Measurements from ENCODE around the gene KRTAP10-3.

KRTAP10-3 gene

DNA sequence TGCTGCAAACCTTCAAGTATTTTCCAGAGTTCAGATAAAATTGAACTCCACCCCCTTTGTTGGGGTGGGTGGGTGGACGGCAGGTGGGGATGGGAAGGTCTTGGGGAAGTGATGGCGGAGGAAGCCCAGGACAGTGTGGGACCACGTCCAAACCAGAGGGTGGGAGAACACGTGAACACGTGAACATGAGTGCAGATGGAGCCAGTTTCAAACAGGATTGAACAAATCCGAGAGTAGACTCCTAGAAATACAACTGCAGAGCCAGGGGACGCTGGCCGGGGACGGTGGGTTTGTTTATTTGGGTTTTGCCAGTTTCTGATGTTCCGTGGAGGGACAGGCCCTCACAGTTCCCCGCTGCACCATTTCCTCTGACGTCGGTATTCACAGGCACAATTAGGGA, 10.2 kb downstream of the KRTAP10-3 start:
- no peak for DNase-seq (ENCODE audit: low spot score)

DNA sequence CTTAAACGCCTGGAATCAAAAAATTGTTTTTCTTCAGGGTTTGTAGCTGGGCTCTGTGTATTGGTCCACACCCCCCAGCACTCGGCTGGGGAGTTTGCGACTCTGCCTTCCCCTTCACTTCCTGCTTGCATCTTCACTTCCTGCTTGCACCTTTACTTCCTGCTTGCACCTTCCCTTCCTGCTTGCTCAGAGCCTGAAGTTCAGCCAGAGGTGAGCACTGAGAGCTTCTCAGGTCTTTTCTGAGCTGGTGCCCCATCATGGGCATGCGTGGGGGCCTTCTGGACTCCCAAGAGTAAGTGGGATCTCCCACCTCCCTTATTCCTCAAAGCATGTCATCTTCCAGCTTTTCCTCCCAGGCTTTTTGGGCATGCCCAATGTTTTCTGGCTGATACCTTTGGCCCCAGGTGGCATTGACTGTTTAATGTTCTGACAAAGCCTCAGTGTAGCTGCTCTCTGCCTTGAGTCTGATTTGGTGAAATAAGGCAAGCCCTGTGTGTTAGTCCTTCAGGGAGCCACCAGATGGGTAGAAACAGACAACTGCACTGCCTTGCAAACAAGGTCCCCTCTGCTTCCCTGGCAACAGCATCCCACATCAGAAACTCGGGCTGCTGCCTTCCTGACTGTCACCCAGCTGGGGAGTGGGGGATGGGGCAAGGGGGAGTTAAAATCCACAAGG, 10.8 kb downstream of the KRTAP10-3 start:
- DNase-seq (ENCODE audit: low spot score) = no peak

DNA sequence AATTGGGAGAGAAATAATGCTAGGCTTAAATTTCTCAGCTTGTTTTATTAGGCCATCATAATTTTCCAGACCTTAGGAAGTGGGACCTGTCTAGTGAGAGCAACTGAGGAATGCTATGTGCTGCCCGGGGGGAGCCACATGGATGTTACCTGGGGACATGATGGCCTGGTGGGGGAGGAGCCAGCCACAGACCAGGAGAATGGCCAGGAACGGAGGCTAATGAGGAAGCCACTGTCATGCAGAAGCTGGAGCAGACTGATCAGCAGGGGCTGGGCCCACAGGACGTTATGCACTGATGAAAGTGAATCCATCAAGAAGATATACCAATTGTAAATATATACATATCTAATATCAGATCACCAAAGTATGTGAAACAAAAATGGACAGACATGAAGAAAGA, 14.0 kb downstream of the KRTAP10-3 start:
- no peak for DNase-seq (ENCODE audit: low spot score)

DNA sequence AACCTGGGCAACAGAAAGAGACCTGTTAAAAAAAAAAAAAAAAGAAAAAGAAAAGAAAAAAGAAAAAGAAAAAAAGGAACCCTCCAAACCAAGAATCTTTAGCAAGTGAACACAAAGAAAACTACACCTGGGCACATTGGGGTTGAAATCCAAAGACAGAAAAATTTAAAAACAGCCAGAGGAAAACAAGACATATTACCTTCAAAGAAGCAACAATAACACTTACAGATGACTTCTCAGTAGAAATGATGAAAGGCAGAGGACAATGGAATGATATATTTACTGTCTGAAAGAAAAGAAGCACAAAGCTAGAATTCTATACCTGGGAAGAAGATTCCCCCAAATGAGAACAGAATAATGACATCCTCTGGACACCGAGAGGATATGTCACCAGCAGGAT, 15.9 kb downstream of the KRTAP10-3 start:
- no peak for DNase-seq (ENCODE audit: low spot score)

DNA sequence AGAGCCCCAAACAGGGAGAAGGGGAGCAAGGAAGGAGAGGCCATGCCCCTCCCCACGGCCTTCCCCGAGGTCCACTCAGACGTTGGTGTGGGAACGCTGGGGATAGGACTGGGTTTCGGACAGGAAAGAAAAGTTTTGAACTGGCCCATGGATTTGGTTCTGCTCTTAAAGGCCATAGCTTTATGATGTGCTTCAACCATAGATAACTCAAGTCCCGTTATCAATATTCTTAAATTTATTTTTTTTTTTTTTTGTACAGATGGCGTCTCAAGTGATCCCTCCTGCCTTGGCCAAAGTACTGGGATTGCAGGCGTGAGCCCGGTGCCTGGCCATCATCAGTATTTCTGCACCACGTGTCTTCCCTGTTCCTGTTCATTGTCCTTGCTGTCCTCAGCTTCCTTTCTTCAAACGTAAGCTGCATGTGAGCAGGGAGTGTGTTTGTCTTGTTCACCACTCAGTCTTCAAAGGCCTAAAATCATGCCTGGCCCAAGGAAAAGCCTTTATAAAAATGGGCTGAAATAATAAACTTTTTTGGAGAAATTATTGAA, 17.8 kb downstream of the KRTAP10-3 start:
- DNase-seq (ENCODE audit: low spot score) = no peak

DNA sequence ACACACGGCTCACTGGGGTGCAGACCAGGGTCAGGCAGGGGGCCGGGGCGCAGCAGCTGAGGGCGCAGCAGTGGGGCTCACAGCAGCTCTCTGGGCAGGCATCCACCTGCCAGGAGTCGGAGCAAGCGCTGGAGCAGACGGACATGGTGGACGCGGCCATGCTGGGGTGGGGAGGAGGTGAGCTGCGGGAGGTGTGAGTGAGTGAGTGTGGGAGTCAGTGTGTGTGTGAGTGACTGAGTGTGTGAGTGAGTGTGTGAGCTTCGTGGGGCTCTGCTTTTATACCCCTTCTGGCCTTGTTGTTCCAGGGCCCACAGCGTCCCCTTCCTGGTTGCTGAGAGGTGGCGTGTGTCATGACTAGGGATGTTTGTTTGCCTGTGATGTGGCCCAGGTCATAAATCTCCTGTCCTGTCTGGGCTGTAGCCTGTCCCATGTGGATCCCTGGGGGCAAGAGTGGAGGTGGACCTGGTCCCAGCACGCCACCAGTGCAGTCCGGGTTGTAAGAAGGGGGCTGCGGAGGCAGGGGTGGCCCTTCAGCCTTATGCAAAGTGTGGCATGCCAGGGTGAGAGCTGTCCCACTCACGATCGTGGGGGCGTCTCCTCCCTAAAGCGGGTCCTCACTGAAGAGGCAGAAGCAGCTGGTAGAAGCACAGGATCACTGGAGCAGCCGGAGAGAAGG, 18.5 kb downstream of the KRTAP10-3 start, which contains the start of gene KRTAP10-1:
Gene KRTAP10-1 (minus strand): TSS at position 205 of the 676 bp plus-strand sequence. CDS start 45 bp downstream, at position 160.
- no peak for DNase-seq (ENCODE audit: low spot score)

DNA sequence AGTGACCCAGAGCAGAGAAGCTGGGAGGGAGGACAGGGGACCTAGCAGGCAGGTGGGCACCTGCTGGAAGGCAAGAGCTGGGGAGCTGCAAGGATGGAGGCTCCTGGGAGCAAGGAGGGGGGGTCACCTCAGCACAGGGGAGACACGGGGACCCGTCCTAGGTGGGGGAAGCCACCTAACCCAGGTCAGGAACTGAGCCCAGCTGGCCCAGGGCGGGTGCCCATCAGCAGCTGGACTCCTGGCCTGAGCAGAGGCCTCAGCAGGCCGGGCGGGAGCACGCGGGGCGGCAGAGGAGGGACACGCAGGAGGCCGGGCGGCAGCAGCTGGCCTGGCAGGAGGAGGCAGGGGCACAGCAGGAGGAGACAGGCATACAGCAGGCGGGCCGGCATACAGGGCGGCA, 19.5 kb downstream of the KRTAP10-3 start:
- DNase-seq (ENCODE audit: low spot score) = no peak

DNA sequence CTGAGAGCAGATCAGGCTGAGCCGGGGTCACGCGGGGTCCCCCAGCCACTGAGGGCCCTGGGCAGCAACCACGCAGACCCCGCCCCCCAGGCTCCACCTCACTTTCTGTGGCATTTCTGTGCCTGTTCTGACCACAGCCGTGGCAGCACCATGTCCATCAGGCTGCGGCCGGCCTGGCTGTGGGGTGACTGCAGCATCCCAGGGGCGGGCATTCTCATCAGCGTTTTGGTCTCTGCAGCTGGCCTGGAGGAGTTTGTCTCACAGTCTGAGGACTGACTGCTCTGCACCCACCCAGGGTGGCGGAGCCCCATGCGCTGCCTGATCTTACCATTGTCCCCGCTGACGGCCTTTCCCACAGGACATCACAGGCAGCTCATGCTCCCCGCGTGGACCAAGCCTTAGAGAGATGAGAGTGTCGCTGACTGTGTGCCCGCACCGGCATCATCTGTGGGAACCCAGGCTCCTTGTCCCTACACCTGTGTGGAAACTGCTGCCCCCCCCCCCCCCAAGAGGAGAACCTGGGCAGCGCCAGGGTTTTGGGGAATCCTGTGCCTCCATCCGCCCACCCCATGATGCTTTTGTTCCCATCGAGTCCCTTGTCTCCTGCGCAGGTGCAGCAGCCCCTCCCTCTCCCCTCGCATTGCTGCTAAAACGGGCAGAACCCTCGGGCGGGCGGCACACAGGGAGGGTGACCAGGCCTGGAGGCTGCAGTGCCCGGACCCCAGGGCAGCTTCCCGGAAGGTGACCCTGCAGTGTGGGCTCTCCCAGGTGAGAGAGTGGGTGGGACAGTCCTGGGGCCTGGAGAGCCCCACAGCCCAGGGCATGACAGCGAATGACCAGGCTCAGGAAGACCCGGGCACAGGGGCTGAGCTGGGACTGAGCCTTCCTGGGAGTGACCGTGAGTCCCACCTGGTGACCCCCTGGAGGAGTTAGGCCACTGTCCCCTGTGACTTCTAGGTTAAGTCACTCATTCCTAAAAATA, 20.4 kb downstream of the KRTAP10-3 start:
- DNase-seq (ENCODE audit: low spot score) = no peak

DNA sequence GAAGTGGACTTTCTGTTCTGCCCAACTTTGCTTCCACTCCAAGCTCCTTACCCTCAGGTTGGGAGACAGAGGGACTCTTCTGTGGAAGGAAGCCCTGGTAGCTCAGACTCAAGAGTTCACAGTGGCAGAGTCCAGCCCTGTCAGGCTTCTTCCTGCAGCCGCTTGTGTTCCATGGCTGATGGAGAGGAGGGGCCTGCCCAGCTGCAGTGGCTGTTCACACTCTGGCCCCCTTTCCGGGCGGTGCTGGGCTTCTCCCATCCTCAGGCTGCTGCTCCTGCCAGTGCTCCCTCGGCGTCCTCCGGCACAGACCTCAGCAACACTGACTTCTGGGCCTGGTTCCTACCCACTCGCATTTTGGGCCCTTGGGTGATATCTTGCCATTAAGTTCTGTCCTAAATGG, 22.6 kb downstream of the KRTAP10-3 start:
- DNase-seq (ENCODE audit: low spot score) = no peak

DNA sequence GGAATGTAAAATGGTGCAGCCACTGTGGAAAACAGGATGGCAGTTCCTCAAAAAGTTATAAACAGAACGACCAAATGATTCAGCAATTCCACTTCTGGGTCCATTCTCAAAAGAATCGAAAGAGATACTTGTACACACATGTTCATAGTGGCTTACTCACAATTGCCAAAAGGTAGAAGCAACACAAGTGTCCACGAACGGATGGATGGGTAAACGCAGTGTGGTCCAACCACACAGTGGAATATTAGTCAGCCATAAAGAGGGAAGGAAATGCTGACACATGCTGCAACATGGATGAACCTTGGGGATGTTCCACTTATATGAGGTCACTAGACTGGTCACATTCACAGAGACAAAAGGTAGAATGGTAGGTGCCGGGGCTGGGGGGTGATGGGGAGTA, 23.9 kb downstream of the KRTAP10-3 start:
- no peak for DNase-seq (ENCODE audit: low spot score)

DNA sequence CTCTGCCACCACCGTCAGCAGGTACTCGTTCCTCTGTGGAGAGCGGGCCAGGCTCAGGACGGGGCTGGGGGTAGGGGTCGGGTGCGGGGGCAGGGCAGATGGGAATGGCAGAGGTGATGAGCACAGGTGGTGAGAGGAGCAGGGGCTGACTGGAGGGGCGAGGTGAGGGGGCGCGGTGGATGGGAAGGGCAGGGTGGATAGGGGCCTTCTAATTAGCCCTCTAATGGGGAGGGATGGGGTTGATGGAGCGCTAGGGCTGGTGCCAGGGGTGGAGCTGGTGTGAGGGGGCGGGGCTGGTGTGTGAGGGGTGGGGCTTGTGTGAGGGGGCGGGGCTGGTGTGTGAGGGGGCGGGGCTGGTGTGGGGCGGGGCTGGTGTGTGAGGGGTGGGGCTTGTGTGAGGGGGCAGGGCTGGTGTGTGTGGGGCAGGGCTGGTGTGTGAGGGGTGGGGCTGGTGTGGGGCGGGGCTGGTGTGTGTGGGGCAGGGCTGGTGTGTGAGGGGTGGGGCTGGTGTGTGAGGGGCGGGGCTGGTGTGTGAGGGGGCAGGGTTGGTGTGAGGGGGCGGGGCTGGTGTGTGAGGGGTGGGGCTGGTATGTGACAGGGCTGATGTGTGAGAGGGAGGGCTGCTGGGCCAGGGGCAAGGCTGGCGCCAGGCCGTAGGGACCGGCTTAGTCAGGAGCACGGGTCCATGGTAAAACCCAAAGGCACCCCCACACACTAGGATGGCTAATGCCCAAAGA, 24.5 kb downstream of the KRTAP10-3 start:
- no peak for DNase-seq (ENCODE audit: low spot score)

DNA sequence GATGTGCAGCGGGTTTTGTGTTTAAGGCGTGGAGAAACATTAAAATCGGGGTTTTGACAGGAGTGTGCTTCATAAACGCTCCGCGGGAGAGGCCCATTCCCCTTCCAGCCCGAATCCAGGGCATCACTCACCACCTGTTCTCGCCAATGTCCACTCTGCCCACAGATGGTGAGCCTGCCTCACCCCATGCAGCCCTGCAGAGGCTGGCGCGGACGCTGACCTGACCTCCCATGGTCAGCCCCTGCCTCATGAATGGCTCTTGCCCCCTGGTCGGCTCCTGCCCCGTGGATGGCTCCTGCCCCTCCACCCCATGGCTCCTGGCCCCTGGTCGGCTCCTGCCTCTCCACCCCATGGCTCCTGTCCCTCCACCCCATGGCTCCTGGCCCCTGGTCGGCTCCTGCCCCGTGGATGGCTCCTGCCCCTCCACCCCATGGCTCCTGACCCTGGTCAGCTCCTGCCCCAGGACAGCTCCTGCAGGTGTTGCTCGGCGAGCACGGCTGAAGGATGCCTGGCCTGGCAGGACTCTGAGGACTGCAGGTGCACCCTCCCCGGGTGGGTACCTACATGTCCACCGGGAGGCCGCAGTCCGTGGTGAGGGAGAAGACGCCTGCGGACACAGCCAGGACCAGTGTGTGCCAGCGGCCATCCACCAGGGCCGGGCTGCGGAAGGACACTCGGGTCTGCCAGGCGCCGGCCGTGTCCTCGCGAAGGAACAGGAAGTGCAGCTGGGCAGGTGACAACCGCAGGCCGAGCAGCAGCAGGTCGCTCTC, 25.3 kb downstream of the KRTAP10-3 start:
- DNase-seq (ENCODE audit: low spot score) = no peak

DNA sequence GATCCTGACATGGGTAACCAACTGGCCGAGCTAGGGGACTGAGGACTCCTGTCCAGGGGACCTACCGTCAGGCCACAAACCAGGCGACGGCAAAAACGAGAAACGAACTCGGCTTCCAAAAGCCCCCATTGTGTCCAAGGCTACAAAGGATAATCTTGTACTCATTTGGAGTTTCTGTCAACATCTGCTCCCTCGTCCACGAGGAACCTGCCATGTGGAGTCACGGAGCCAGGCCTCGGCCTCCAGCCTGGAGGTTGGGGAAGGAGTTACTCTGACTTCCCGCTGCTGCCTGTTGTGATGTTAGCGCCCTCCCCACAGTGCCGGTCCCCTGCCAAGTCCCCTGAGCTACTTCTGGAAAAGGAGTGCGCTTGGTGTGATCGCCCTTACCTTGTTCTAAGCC, 25.9 kb downstream of the KRTAP10-3 start:
- no peak for DNase-seq (ENCODE audit: low spot score)

DNA sequence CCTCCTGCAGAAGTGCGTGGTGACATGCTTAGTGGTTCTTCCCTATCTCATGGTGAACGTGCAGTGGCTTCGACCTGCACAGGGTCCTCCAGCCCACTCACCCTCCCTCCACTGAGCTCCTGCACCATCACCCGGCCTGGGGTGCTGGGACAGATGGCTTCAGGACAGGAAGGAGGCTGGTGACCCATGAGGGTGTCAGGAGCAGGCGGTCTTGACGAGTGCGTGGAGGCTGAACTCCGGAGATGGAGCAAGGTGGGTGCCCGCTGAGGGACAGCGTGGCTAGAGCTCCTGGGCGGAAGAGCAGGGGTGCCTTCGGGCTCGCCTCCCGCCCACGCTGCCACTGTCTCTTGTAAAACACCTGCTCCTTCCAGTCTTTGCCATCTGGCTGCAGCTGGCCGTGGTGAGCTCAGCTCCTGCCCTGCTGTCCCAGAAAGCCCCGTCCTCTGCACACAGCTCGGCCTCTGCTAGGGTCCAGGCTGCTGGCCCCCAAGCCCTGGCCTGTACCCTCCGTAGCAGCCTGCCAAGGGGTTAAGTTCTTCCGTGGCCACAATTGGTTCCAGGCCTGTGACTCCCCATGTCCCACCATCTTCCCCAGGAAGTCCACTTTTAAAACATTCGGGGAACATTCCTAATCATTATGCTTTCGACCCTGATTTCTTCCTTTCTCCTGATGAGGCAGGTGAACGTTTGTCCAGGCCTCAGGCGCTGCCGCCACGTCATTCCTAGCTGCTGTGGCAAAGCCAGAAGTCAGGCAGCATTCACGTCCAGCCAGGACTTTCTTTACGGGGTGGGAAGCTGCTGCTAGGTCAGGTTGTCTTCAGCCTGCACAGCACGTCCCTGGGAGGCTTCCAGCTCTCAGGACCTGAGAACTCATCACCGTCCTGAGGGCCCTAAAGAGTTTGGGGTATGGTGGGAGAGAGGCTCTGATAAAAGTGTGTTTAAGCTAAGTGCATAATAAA, 26.7 kb downstream of the KRTAP10-3 start:
- no peak for DNase-seq (ENCODE audit: low spot score)

DNA sequence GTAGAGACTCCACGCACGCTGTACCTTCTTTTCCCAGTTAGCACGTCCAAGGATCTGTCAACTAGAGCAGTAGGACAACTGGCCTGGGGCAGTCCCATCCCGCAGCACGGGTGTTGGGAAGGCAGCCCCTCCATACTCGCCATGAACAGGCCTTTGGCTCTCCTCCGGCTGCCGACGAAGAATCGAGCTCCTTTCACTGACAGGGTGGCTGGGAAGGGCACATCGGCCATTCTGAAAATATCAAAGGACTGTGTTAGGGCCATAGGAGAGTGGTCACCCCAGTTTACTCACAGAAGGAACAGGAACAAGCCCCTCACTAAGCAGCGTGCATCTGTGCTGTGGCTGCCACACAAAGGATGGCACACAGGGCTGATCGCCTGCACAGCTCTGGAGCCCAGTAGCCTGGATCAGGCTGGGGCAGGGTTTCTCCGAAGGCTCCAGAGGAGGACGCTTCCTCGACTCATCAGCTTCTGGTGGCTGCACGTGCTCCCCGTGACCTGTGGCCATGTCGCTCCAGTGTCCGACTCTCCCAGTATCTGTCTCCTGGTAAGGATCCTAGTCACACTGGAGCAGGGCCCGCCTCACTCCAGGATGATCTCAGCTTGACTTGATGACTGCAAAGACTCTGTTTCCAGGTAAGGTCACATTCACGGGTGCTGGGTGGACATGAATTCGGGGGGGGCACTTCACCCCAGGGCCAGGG, 27.5 kb downstream of the KRTAP10-3 start:
- no peak for DNase-seq (ENCODE audit: low spot score)

DNA sequence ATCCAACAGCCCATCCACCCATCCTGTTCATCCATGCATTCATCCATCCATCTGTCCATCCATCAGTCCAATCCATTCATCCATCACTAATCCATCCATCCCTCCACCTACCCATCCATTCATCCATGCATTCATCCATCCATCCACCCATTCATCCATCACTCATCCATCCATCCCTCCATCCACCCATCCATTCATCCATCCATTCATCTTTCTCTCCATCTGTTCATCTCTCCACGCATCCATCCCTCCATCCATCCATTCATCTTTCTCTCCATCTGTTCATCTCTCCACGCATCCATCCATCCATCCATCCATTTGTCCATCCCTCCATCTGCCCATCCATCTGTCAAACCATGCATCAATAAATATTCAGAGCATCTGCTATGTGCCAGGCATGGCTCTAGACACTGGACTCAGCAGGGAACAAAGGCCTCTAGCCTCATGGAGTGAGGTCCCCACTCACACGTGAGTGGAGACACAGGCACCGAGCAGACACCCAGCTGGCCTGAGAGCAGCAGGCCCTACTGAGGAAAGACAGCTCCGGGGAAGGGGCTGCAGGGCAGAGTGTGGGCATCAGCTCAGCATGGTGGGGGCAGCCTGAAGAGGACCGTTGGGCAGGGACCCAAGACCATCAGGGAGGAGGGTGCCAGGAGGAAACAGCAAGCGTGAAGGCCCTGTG, 28.2 kb downstream of the KRTAP10-3 start:
- DNase-seq (ENCODE audit: low spot score) = no peak

DNA sequence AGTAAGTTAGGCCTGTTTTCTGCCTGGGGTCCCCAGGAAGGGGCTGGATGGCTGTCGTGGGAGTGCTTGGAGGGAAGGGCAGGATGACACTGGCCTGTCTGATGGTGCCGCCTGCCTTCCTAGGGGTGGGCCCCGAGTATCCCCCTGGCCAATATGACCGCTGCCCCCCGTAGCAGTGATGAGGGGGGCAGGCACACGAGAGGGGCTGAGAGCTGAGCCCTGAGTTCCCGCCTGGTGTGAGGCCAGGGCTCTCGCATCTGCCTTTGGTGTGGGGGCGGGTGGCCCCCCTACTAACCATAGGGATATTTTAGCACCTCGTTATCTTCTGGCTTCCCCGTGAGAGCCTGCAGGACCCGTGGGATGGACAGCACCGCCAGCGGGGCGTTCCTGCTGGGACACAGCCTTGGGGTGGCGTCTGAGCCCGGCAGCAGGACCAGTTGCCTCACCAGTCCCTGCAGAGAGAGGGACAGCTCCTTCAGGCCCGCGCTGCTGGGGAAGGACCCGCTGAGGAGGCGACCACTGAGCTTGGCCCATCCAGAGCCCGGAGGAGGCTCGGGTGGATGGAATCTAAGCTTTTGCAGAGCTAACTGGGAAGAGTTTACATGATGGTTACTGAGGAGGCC, 29.0 kb downstream of the KRTAP10-3 start:
- DNase-seq (ENCODE audit: low spot score) = no peak

DNA sequence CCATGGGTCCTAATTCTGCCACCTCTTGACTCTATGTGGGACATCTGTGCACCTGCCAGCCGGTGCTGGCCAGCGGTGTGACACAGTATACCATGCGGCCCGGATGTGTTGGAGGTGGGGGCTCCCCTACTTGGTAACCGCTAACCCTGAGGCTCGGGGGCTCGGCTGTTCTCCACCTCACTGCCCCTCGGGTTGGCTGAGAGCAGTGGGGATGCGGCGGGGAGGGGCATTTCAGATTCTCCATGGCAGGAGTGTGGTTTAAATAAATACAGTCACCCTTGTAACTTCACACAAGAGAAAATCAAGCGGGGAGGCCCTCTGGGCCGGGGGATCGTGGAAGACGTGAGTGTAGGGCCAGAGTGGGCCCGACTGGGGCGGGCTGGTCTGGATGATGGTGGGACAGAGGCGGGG, 29.6 kb downstream of the KRTAP10-3 start:
- no peak for DNase-seq (ENCODE audit: low spot score)
